ENCODE measurements around the gene CDKAL1.
"Not testable (repeated sequence)": the region's sequence is repeated elsewhere in the genome, so short reads cannot be mapped to it uniquely, and the experiment has no call there.

Gene CDKAL1

GRCh38 chr6:20892365-20892764, 358.1 kb downstream of the CDKAL1 start:
- no peak for DNase-seq

GRCh38 chr6:20893412-20893811, 359.2 kb downstream of the CDKAL1 start:
- no peak for DNase-seq

- no peak for DNase-seq
These were observed 366.3 kb downstream of the CDKAL1 start for GRCh38 chr6:20900389-20901160.

GRCh38 chr6:20905377-20905776, 371.1 kb downstream of the CDKAL1 start:
- no peak for DNase-seq

GRCh38 chr6:20906945-20907344, 372.7 kb downstream of the CDKAL1 start:
- no peak for DNase-seq

GRCh38 chr6:20907486-20908071, 373.3 kb downstream of the CDKAL1 start:
- no peak for DNase-seq

- no peak for DNase-seq
These were observed 375.4 kb downstream of the CDKAL1 start for GRCh38 chr6:20909621-20910020.

- no peak for DNase-seq
These were observed 377.5 kb downstream of the CDKAL1 start for GRCh38 chr6:20911712-20912111.

- no peak for DNase-seq
These were observed 380.9 kb downstream of the CDKAL1 start for GRCh38 chr6:20915156-20915555.

- DNase-seq: no peak
These were observed 381.4 kb downstream of the CDKAL1 start for GRCh38 chr6:20915626-20916025.

GRCh38 chr6:20916086-20916485, 381.8 kb downstream of the CDKAL1 start:
- no peak for DNase-seq

GRCh38 chr6:20918868-20919267, 384.6 kb downstream of the CDKAL1 start:
- no peak for DNase-seq

GRCh38 chr6:20919677-20920385, 385.6 kb downstream of the CDKAL1 start:
- DNase-seq: peak in 1 of 5 experiments; percentile 64

- no peak for DNase-seq
These were observed 387.3 kb downstream of the CDKAL1 start for GRCh38 chr6:20921578-20921977.

- no peak for DNase-seq
These were observed 388.5 kb downstream of the CDKAL1 start for GRCh38 chr6:20922743-20923142.

- not testable (repeated sequence) for DNase-seq
These were observed 389.8 kb downstream of the CDKAL1 start for GRCh38 chr6:20924094-20924493.

GRCh38 chr6:20924911-20925543, 390.8 kb downstream of the CDKAL1 start:
- DNase-seq: no peak

GRCh38 chr6:20927130-20927860, 393.0 kb downstream of the CDKAL1 start:
- DNase-seq: no peak

GRCh38 chr6:20929283-20929682, 395.0 kb downstream of the CDKAL1 start:
- DNase-seq: no peak

GRCh38 chr6:20931093-20931492, 396.8 kb downstream of the CDKAL1 start:
- no peak for DNase-seq

- no peak for DNase-seq
These were observed 397.5 kb downstream of the CDKAL1 start for GRCh38 chr6:20931772-20932171.

GRCh38 chr6:20932284-20932683, 398.0 kb downstream of the CDKAL1 start:
- no peak for DNase-seq
